GM23338 (cell line): ENCODE results near the gene OSBPL6. TPM values are rescaled to one million over a fixed set of nuclear protein-coding genes. Genes with fewer than 3 reads are reported as not detected.

Source experiments
- ATAC-seq: fragments of 200-7000 bp; cut with Tn5 transposase; 3 replicates; pipeline ENCODE4 v1.9.1; 2020
- DNase-seq: peaks from one replicate; pipeline ENCODE4 v3.0.0-alpha.2; 2015; ENCODE audit warnings: low spot score
- H2AFZ ChIP-seq: fragments of 200-600 bp; sonication (generic); 2 replicates; pipeline ENCODE4 v1.8.0; 2016; ENCODE audit warnings: antibody characterized with exemption, mild to moderate bottlenecking, moderate library complexity
- H3F3A ChIP-seq: fragments of 200-600 bp; sonication (generic); replicated peaks from 2 replicates; pipeline ENCODE4 v1.8.0; 2017; ENCODE audit warnings: antibody characterized with exemption, mixed run types, low read depth
- H3K27ac ChIP-seq: fragments of 200-600 bp; sonication (generic); 2 replicates; pipeline ENCODE4 v1.6.1; 2016; ENCODE audit warnings: low read depth
- H3K27me3 ChIP-seq: fragments of 200-600 bp; sonication (generic); 2 replicates; pipeline ENCODE4 v1.8.0; 2016; ENCODE audit warnings: mild to moderate bottlenecking, mixed run types, moderate library complexity; ENCODE audit not compliant: insufficient read depth
- H3K36me3 ChIP-seq: fragments of 200-600 bp; sonication (generic); 2 replicates; pipeline ENCODE4 v1.8.0; 2016; ENCODE audit warnings: mild to moderate bottlenecking; ENCODE audit not compliant: insufficient read depth
- H3K4me1 ChIP-seq: fragments of 200-600 bp; sonication (generic); 2 replicates; pipeline ENCODE4 v1.8.0; 2016; ENCODE audit warnings: mild to moderate bottlenecking, moderate library complexity; ENCODE audit not compliant: insufficient read depth
- H3K4me2 ChIP-seq: fragments of 200-600 bp; sonication (generic); 2 replicates; pipeline ENCODE4 v1.7.1; 2017; ENCODE audit warnings: mixed run types
- H3K4me3 ChIP-seq: fragments of 200-600 bp; sonication (generic); 2 replicates; pipeline ENCODE4 v1.6.1; 2016; ENCODE audit warnings: mixed run types
- H3K79me2 ChIP-seq: fragments of 200-600 bp; sonication (generic); replicated peaks from 2 replicates; pipeline ENCODE4 v1.8.0; 2017; ENCODE audit warnings: mild to moderate bottlenecking; ENCODE audit not compliant: insufficient read depth
- H3K9me2 ChIP-seq: fragments of 200-600 bp; sonication (generic); 2 replicates; pipeline ENCODE4 v1.8.0; 2017; ENCODE audit not compliant: insufficient read depth
- H4K20me1 ChIP-seq: fragments of 200-600 bp; sonication (generic); replicated peaks from 2 replicates; pipeline ENCODE4 v1.8.0; 2017; ENCODE audit warnings: mild to moderate bottlenecking; ENCODE audit not compliant: insufficient read depth
- H3K27ac Mint-ChIP-seq: 2 replicates; pipeline ENCODE4 v1.8.0; 2020; ENCODE audit warnings: inconsistent platforms, mild to moderate bottlenecking, moderate library complexity, mixed read lengths
- H3K27me3 Mint-ChIP-seq: 3 replicates; pipeline ENCODE4 v1.8.0; 2022; ENCODE audit warnings: low read depth, mild to moderate bottlenecking, moderate library complexity, mixed read lengths, inconsistent platforms; ENCODE audit not compliant: insufficient read depth, poor library complexity
- H3K36me3 Mint-ChIP-seq: 3 replicates; pipeline ENCODE4 v1.8.0; 2021; ENCODE audit warnings: low read depth, mild to moderate bottlenecking, inconsistent platforms, moderate library complexity, mixed read lengths
- H3K4me1 Mint-ChIP-seq: 3 replicates; pipeline ENCODE4 v1.8.0; 2020; ENCODE audit warnings: mild to moderate bottlenecking, inconsistent platforms, mixed read lengths
- H3K4me3 Mint-ChIP-seq: 3 replicates; pipeline ENCODE4 v1.8.0; 2021; ENCODE audit warnings: moderate library complexity, mild to moderate bottlenecking, inconsistent platforms, mixed read lengths
- H3K9me3 Mint-ChIP-seq: 3 replicates; pipeline ENCODE4 v1.8.0; 2020; ENCODE audit warnings: moderate library complexity, mild to moderate bottlenecking, inconsistent platforms, mixed read lengths
- EZH2 ChIP-seq: fragments of 200-600 bp; sonication (generic); IDR thresholded peaks from one replicate; pipeline ENCODE4 v1.8.0; 2017; ENCODE audit warnings: antibody characterized with exemption, mild to moderate bottlenecking, low read depth; ENCODE audit not compliant: unreplicated experiment
- EZH2phosphoT487 ChIP-seq: fragments of 200-600 bp; sonication (generic); IDR thresholded peaks from one replicate; pipeline ENCODE4 v1.8.1; 2018; ENCODE audit warnings: antibody characterized with exemption; ENCODE audit not compliant: unreplicated experiment
- JUNB ChIP-seq: IDR thresholded peaks from one replicate; pipeline ENCODE4 v1.6.1; 2016; ENCODE audit warnings: antibody characterized with exemption; ENCODE audit not compliant: unreplicated experiment
- NANOG ChIP-seq: IDR thresholded peaks from 2 replicates; pipeline ENCODE4 v1.6.1; 2016; ENCODE audit warnings: antibody characterized with exemption, borderline replicate concordance
- POLR2AphosphoS5 ChIP-seq: IDR thresholded peaks from 2 replicates; pipeline ENCODE4 v1.6.1; 2016; ENCODE audit warnings: antibody characterized with exemption, low read depth
- ZNF114 ChIP-seq: fragments of 250-450 bp; sonication (Bioruptor Pico); IDR thresholded peaks from 2 replicates; pipeline ENCODE4 v1.5.0; 2020; ENCODE audit warnings: mild to moderate bottlenecking, moderate library complexity
- polyA plus RNA-seq: library from polyadenylated mRNA; unstranded; fragments of >200 nt; fragmentation: Nextera tagmentation; extraction: Ambion mirVana; gene quantifications from 2 replicates; pipeline ENCODE4 v1.2.1, GENCODE V29; 2016
- total RNA-seq: library from RNA; depleted of rRNA; stranded (reverse); fragments of >200 nt; shearing (Covaris generic); gene quantifications from 2 replicates; pipeline ENCODE4 v1.2.3, GENCODE V29; 2014
- TF ChIP-seq, protein P1 (sequence below): IDR thresholded peaks from one replicate; pipeline ENCODE4 v1.6.1; 2018; ENCODE audit warnings: antibody characterized with exemption; ENCODE audit not compliant: unreplicated experiment
- TF ChIP-seq, protein P2 (sequence below), 2 experiments: fragments of 200-600 bp in 1 of 2; sonication (generic) in 1 of 2; conservative IDR thresholded peaks; 2 replicates each; pipeline versions ENCODE4 v1.5.1 to v1.6.1; 2016 to 2017; ENCODE audit warnings: antibody characterized with exemption in 2 of 2, low read depth in 2 of 2, mild to moderate bottlenecking in 2 of 2, moderate library complexity in 1 of 2

The OSBPL6 gene
- total and polyA plus RNA-seq, 2 experiments from 2014 or later: 6.0 to 8.5 TPM

DNA sequence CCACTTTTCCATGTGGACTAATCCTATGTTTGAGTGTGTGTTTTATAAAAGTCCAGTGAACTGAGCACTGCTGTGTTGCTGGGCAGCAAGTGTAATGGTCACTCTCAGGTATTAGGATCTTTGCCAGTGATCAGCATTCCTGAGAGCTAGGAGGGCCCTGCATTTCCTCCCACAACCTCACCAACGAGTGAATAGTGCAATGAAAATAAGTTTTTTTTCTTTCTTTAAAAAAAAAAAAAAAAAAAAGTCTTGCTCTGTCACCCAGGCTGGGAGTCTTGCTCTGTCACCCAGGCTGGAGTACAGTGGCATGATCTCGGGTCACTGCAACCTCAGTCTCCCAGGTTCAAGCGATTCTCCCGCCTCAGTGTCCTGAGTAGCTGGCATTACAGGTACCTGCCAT is 6.5 kb upstream of the OSBPL6 start (continued):
- TF ChIP-seq EZH2phosphoT487 (no peak), EZH2 (no peak), JUNB (no peak), POLR2AphosphoS5 (no peak), ZNF114 (CRISPR knock-in tag) (no peak), NANOG (no peak)
- TF ChIP-seq, protein P1, sequence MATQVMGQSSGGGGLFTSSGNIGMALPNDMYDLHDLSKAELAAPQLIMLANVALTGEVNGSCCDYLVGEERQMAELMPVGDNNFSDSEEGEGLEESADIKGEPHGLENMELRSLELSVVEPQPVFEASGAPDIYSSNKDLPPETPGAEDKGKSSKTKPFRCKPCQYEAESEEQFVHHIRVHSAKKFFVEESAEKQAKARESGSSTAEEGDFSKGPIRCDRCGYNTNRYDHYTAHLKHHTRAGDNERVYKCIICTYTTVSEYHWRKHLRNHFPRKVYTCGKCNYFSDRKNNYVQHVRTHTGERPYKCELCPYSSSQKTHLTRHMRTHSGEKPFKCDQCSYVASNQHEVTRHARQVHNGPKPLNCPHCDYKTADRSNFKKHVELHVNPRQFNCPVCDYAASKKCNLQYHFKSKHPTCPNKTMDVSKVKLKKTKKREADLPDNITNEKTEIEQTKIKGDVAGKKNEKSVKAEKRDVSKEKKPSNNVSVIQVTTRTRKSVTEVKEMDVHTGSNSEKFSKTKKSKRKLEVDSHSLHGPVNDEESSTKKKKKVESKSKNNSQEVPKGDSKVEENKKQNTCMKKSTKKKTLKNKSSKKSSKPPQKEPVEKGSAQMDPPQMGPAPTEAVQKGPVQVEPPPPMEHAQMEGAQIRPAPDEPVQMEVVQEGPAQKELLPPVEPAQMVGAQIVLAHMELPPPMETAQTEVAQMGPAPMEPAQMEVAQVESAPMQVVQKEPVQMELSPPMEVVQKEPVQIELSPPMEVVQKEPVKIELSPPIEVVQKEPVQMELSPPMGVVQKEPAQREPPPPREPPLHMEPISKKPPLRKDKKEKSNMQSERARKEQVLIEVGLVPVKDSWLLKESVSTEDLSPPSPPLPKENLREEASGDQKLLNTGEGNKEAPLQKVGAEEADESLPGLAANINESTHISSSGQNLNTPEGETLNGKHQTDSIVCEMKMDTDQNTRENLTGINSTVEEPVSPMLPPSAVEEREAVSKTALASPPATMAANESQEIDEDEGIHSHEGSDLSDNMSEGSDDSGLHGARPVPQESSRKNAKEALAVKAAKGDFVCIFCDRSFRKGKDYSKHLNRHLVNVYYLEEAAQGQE: no peak

DNA sequence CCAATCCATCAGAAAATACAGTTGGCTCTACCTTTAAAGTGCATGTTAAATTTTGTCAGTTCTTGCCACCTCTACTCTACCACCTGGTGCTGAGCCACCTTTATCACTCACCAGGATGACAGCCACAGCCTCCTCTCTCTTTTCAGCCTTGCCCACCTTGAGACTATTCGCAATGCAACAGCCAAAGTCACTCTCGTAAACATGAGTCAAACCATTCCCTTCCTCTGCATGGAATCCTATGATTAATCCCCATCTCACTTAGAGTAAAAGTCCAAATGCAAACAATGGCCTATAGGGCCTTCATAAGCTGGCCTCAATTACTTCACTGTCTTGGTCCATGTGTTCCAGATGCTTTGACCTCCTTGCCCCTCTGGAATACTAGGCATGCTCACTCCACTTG is 5.8 kb upstream of the OSBPL6 start:
- Mint-ChIP-seq H3K27me3 (peaks cover 25% of the 10 kb centered on the region), H3K4me1 (peaks cover 5% of the 10 kb centered on the region; the same call in 2 of the 3 replicates), H3K9me3 (no peaks in the 10 kb centered on the region), H3K4me3 (no peak overlapping the region), H3K36me3 (no peaks in the 10 kb centered on the region), H3K27ac (no peak overlapping the region)
- Histone ChIP-seq H2AFZ (no peak overlapping the region), H3K27ac (no peak overlapping the region), H3K9me2 (no peaks in the 10 kb centered on the region), H3K36me3 (no peaks in the 10 kb centered on the region), H3K79me2 (no peaks in the 10 kb centered on the region), H3K4me3 (no peak overlapping the region), H4K20me1 (no peaks in the 10 kb centered on the region), H3F3A (peaks cover 3% of the 10 kb centered on the region; the same call in 1 of the 2 replicates), H3K27me3 (peaks cover 33% of the 10 kb centered on the region), H3K4me2 (no peak overlapping the region), H3K4me1 (peaks cover 4% of the 10 kb centered on the region)
- ATAC-seq: no peak
- TF ChIP-seq, protein P2, sequence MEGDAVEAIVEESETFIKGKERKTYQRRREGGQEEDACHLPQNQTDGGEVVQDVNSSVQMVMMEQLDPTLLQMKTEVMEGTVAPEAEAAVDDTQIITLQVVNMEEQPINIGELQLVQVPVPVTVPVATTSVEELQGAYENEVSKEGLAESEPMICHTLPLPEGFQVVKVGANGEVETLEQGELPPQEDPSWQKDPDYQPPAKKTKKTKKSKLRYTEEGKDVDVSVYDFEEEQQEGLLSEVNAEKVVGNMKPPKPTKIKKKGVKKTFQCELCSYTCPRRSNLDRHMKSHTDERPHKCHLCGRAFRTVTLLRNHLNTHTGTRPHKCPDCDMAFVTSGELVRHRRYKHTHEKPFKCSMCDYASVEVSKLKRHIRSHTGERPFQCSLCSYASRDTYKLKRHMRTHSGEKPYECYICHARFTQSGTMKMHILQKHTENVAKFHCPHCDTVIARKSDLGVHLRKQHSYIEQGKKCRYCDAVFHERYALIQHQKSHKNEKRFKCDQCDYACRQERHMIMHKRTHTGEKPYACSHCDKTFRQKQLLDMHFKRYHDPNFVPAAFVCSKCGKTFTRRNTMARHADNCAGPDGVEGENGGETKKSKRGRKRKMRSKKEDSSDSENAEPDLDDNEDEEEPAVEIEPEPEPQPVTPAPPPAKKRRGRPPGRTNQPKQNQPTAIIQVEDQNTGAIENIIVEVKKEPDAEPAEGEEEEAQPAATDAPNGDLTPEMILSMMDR (conservative IDR thresholded peaks at IDR 0.05; ENCODE audit: low read depth in 2 of 2): no peak
- TF ChIP-seq NANOG: no peak
- no peak for TF ChIP-seq EZH2
- TF ChIP-seq, protein P1: no peak
- no peak for DNase-seq
